SKM-1 (cell line): Measurements from ENCODE around the gene SLC11A1.

ENCODE experiments used
- DNase-seq: peaks from one replicate; lab custom pipeline; 2025; ENCODE audit not compliant: unreplicated experiment; lab: John Stamatoyannopoulos, UW

SLC11A1 gene

GRCh38 chr2:218432676-218433365 lies 50.7 kb downstream of the SLC11A1 start:
- DNase-seq = no peak

- no peak for DNase-seq
Measured at GRCh38 chr2:218434456-218434855, 52.4 kb downstream of the SLC11A1 start.

GRCh38 chr2:218435003-218435982 lies 53.2 kb downstream of the SLC11A1 start:
- DNase-seq = no peak

- DNase-seq = no peak
Measured at GRCh38 chr2:218436992-218437391, 54.9 kb downstream of the SLC11A1 start.

GRCh38 chr2:218437969-218438368 lies 55.9 kb downstream of the SLC11A1 start:
- DNase-seq = no peak

GRCh38 chr2:218438596-218438995 lies 56.5 kb downstream of the SLC11A1 start:
- peak; percentile 14 for DNase-seq

- DNase-seq = no peak
Measured at GRCh38 chr2:218444692-218445357, 62.8 kb downstream of the SLC11A1 start.

- no peak for DNase-seq
Measured at GRCh38 chr2:218445602-218446001, 63.5 kb downstream of the SLC11A1 start.
